Measurements from ENCODE around the gene KRTAP17-1.

DNA sequence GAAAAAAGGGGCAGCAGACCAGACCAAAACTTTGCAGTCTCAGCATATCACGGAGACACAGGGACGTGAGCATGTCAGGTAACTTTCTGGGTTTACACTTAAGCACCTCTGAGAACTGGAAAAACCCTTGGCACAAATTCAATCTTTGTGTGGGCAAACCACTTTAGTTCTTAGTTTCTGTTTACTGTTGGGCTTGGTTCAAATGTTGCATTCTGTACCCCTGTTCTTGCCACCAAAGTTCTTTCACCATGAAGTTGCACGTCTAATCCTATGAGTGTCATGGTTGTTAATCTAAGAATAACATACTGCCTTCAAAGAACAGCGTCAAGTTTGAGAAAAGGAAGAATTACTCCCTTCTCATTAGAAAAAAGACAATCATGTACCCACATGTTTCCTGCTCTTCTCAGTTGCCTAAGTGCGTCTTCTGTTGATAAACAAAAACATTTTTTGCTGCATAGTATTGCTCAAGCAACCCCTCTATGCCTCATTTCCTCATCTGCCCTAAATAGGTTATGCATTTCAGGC, 23.5 kb upstream of the KRTAP17-1 start:
- TF ChIP-seq POLR2AphosphoS5 (IDR thresholded peaks at IDR 0.05; ENCODE audit: low read depth, low read length) (no peak), POLR2A (IDR thresholded peaks at IDR 0.05; ENCODE audit: low read depth, low read length) (no peak), SPI1 (IDR thresholded peaks at IDR 0.05; ENCODE audit: low read depth, low read length) (no peak)

Measured in GM12891 (cell line).